PC-9 (cell line): ENCODE measurements around the gene BAIAP2. TPM values are rescaled to one million over a fixed set of nuclear protein-coding genes. Genes with fewer than 3 reads are reported as not detected.

Source experiments
- BruUV-seq: library from RNA; stranded (reverse); fragments of 400-500 nt; replicated peaks from 2 replicates; lab custom pipeline; 2021; lab: Mats Ljungman, UMichigan
- CTCF ChIA-PET: fragments of 300-600 bp; sonication (Branson Sonifier 250); formaldehyde crosslinking; loops from one replicate; lab custom pipeline; 2022; ENCODE audit warnings: antibody characterized with exemption; lab: Charles Lee
- POLR2A ChIA-PET: fragments of 300-600 bp; sonication (Branson Sonifier 250); formaldehyde crosslinking; loops from one replicate; lab custom pipeline; 2022; ENCODE audit warnings: antibody characterized with exemption; ENCODE audit not compliant: unreplicated experiment; lab: Charles Lee
- DNase-seq, 2 experiments: peaks; one replicate each; pipeline versions ENCODE4 v3.0.0 to v3.0.0-alpha.2; 2015 to 2022; ENCODE audit warnings: mixed read lengths in 1 of 2
- H2AFZ ChIP-seq: fragments of 200-600 bp; sonication (generic); 2 replicates; pipeline ENCODE4 v1.8.1; 2017; ENCODE audit warnings: antibody characterized with exemption
- H3F3A ChIP-seq: fragments of 200-600 bp; sonication (generic); 2 replicates; pipeline ENCODE4 v1.8.1; 2017; ENCODE audit warnings: antibody characterized with exemption, mild to moderate bottlenecking, low read depth; ENCODE audit not compliant: insufficient read depth
- H3K27ac ChIP-seq: fragments of 200-600 bp; sonication (generic); 2 replicates; pipeline ENCODE4 v1.6.1; 2016; ENCODE audit warnings: mixed run types
- H3K27me3 ChIP-seq: fragments of 200-600 bp; sonication (generic); 2 replicates; pipeline ENCODE4 v1.6.1; 2016; ENCODE audit warnings: low read depth, mixed run types; ENCODE audit not compliant: insufficient read depth
- H3K36me3 ChIP-seq: fragments of 200-600 bp; sonication (generic); 2 replicates; pipeline ENCODE4 v1.6.1; 2016; ENCODE audit warnings: low read depth, mixed run types
- H3K4me1 ChIP-seq: fragments of 200-600 bp; sonication (generic); replicated peaks from 2 replicates; pipeline ENCODE4 v1.6.1; 2016; ENCODE audit warnings: mixed run types; ENCODE audit not compliant: insufficient read depth
- H3K4me2 ChIP-seq: fragments of 200-600 bp; sonication (generic); 2 replicates; pipeline ENCODE4 v1.6.1; 2017; ENCODE audit warnings: mixed run types
- H3K4me3 ChIP-seq: fragments of 200-600 bp; sonication (generic); 2 replicates; pipeline ENCODE4 v1.6.1; 2016; ENCODE audit warnings: mixed run types
- H3K79me2 ChIP-seq: fragments of 200-600 bp; sonication (generic); 2 replicates; pipeline ENCODE4 v1.6.1; 2017; ENCODE audit warnings: low read depth, mixed run types
- H3K9me2 ChIP-seq: fragments of 200-600 bp; sonication (generic); 2 replicates; pipeline ENCODE4 v1.8.1; 2017; ENCODE audit warnings: mild to moderate bottlenecking; ENCODE audit not compliant: insufficient read depth
- H3K9me3 ChIP-seq: fragments of 200-600 bp; sonication (generic); 2 replicates; pipeline ENCODE4 v1.8.1; 2016; ENCODE audit warnings: low read depth; ENCODE audit not compliant: insufficient read depth
- H4K20me1 ChIP-seq: fragments of 200-600 bp; sonication (generic); 2 replicates; pipeline ENCODE4 v1.8.1; 2017; ENCODE audit not compliant: insufficient read depth
- EZH2 ChIP-seq: fragments of 200-600 bp; sonication (generic); IDR thresholded peaks from 2 replicates; pipeline ENCODE4 v1.8.0; 2017; ENCODE audit warnings: antibody characterized with exemption, low read depth
- intact Hi-C: fragments of 100-400 bp; cut with micrococcal nuclease; formaldehyde crosslinking; loops from one replicate; pipeline ENCODE4 v1.10.0; 2022; ENCODE audit not compliant: unreplicated experiment
- total RNA-seq: library from RNA; stranded (reverse); gene quantifications from 2 replicates; pipeline ENCODE4 v1.2.3, GENCODE V29; 2021
- TF ChIP-seq, protein P1 (sequence below): fragments of 200-600 bp; sonication (generic); conservative IDR thresholded peaks from 2 replicates; pipeline ENCODE4 v1.6.1; 2017; ENCODE audit warnings: mixed run types, antibody characterized with exemption, mild to moderate bottlenecking, moderate library complexity

Gene BAIAP2
- total RNA-seq, 1 experiment from 2014 or later = 125 TPM

DNA sequence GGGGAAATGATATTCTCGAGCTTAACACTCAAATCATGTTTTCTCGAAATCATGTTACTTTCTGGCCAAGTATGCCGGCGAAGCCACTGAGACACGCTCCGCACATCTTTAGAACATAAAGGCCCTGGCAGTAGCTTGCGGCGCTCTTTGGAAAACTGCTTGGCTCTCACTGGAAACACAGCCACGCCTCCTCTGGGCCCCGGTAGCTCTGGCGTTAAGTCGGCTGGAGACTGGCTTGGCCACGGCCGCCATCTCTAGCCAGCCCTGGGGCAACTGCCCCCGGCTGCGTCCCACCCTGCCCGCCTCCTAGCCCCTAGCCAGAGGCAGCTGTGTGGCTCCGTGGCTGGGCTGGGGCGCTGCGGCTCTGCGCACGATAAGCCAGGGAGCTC, 9.2 kb upstream of the BAIAP2 start:
- H3K79me2 ChIP-seq = no peaks in the 10 kb centered on the region
- no peaks in the 10 kb centered on the region for H3K27me3 ChIP-seq
- TF ChIP-seq, protein P1, sequence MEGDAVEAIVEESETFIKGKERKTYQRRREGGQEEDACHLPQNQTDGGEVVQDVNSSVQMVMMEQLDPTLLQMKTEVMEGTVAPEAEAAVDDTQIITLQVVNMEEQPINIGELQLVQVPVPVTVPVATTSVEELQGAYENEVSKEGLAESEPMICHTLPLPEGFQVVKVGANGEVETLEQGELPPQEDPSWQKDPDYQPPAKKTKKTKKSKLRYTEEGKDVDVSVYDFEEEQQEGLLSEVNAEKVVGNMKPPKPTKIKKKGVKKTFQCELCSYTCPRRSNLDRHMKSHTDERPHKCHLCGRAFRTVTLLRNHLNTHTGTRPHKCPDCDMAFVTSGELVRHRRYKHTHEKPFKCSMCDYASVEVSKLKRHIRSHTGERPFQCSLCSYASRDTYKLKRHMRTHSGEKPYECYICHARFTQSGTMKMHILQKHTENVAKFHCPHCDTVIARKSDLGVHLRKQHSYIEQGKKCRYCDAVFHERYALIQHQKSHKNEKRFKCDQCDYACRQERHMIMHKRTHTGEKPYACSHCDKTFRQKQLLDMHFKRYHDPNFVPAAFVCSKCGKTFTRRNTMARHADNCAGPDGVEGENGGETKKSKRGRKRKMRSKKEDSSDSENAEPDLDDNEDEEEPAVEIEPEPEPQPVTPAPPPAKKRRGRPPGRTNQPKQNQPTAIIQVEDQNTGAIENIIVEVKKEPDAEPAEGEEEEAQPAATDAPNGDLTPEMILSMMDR = no peak
- no peak for TF ChIP-seq EZH2
- no peak overlapping the region for H3K27ac ChIP-seq
- no peak overlapping the region for H3K4me3 ChIP-seq
- no peaks in the 10 kb centered on the region for H3K36me3 ChIP-seq
- no peaks in the 10 kb centered on the region for H4K20me1 ChIP-seq
- BruUV-seq = no TSS peak
- H3F3A ChIP-seq = no peaks in the 10 kb centered on the region
- CTCF ChIA-PET = interaction anchor here (0.7 kb wide), 1 partner anchor 19 kb away, joined by 3 read pairs; no protein-coding TSS in a partner anchor
- DNase-seq = no peak
- no peak overlapping the region for H3K4me2 ChIP-seq
- intact Hi-C loops = no loop called here
- H3K9me2 ChIP-seq = no peaks in the 10 kb centered on the region
- POLR2A ChIA-PET = interaction anchor here (0.5 kb wide), 1 partner anchor 201 kb away, joined by 30 read pairs; no protein-coding TSS in a partner anchor
- no peaks in the 10 kb centered on the region for H3K9me3 ChIP-seq
- no peak overlapping the region for H2AFZ ChIP-seq
- H3K4me1 ChIP-seq = no peaks in the 10 kb centered on the region

DNA sequence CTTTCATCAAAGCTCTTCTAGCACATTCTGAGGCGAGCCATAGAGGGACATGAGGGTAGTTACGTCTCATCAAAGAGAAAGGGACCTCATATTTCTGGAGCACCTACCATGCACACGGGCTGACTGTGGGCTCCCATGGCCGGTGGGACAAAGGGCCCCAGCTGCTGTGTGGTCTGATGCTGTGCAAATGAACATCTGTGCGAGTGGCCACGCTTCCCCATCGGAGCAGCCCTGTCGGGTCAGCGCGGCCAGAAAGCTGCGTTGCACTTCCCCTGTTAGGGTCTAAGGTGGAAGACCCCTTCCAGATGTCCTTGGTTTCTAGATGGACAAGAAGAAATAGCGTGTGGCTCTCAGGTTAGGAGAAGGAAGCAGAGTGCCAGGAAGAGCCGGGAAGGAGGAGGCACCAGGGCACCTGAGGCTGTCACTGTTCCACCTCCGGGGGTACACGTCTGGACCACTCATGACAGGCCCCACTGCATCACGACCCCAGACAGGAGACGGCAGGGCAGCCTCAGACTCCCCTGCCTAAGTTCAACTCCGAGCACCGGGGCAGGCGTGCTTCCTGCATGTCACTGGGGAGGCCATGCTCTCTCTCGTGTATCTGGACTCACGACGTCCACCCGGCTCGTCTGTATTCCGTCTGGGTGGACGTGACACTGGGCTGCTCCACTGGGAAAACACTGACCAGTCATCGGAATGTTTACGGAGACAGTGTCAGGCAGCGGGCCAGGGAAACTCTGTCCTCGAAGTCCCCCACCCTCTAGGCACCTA, 8.5 kb upstream of the BAIAP2 start:
- Histone ChIP-seq H3K4me1 (no peaks in the 10 kb centered on the region), H4K20me1 (no peaks in the 10 kb centered on the region), H3K9me3 (no peaks in the 10 kb centered on the region), H3K4me2 (no peak overlapping the region), H3K36me3 (no peaks in the 10 kb centered on the region), H2AFZ (no peak overlapping the region), H3K79me2 (no peaks in the 10 kb centered on the region), H3K27ac (no peak overlapping the region), H3K9me2 (no peaks in the 10 kb centered on the region), H3K27me3 (no peaks in the 10 kb centered on the region), H3K4me3 (no peak overlapping the region), H3F3A (no peaks in the 10 kb centered on the region)
- BruUV-seq = no TSS peak
- ChIA-PET POLR2A (no interaction called here), CTCF (no interaction called here)
- no peak for DNase-seq
- no peak for TF ChIP-seq EZH2
- TF ChIP-seq, protein P1 = no peak
- intact Hi-C loops = no loop called here

DNA sequence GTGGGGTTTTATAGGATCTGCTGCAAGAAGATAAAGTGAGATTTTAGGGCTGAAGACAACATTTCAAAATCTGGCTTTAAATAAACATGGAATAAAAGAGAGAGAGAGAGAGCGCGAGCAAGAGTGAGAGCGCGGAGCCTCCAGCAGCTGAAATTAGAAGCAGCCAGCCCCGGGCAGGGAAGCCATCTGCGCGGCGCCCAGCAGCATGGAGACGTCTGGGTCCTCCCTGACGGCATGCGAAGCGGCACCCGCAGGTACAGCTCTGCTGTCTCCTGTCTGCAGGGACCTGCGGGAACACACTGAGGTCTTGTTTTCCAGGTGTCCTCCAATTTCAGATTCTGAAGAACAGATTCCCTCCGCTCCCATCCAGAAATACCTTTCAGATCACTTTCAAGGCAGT, 7.9 kb upstream of the BAIAP2 start:
- Histone ChIP-seq H3K4me1 (no peaks in the 10 kb centered on the region), H3K79me2 (no peaks in the 10 kb centered on the region), H3K9me2 (no peaks in the 10 kb centered on the region), H3K4me2 (no peak overlapping the region), H3K36me3 (no peaks in the 10 kb centered on the region), H3K27ac (no peak overlapping the region), H2AFZ (no peak overlapping the region), H3F3A (no peaks in the 10 kb centered on the region), H3K27me3 (no peaks in the 10 kb centered on the region), H3K9me3 (no peaks in the 10 kb centered on the region), H3K4me3 (no peak overlapping the region), H4K20me1 (no peaks in the 10 kb centered on the region)
- DNase-seq = no peak
- ChIA-PET CTCF (no interaction called here), POLR2A (no interaction called here)
- BruUV-seq = no TSS peak
- TF ChIP-seq, protein P1 = no peak
- no peak for TF ChIP-seq EZH2
- intact Hi-C loops = no loop called here
